HG03108 (cell line): ENCODE data around the gene MUTYH.

ENCODE experiments used
- ATAC-seq: cut with Tn5 transposase; IDR thresholded peaks from one replicate; pipeline ENCODE4 v1.9.1; 2021; ENCODE audit warnings: moderate library complexity; ENCODE audit not compliant: unreplicated experiment

The MUTYH gene

GRCh38 chr1:45282351-45282750 lies 57.9 kb downstream of the MUTYH start:
- ATAC-seq = no peak
